Mesendoderm (in vitro differentiated cells): ENCODE measurements around the gene GNLY.

Experiments
- DNase-seq: peaks from one replicate; pipeline ENCODE4 v3.0.0; 2013
- H2AK5ac ChIP-seq: 2 replicates; pipeline ENCODE4 v1.6.1; 2013; ENCODE audit warnings: low read length, inconsistent platforms
- H2BK120ac ChIP-seq: 2 replicates; pipeline ENCODE4 v1.6.1; 2013; ENCODE audit warnings: low read depth, mild to moderate bottlenecking, low read length, moderate library complexity, mixed read lengths
- H2BK15ac ChIP-seq: replicated peaks from 2 replicates; pipeline ENCODE4 v1.6.1; 2013; ENCODE audit warnings: low read depth, mild to moderate bottlenecking, moderate library complexity
- H2BK5ac ChIP-seq: 2 replicates; pipeline ENCODE4 v1.6.1; 2013; ENCODE audit warnings: low read length, inconsistent platforms
- H3K18ac ChIP-seq: 2 replicates; pipeline ENCODE4 v1.6.1; 2013; ENCODE audit warnings: mild to moderate bottlenecking, low read length, mixed read lengths
- H3K23ac ChIP-seq: one replicate; pipeline ENCODE4 v1.6.1; 2013; ENCODE audit warnings: low read length
- H3K27ac ChIP-seq: 2 replicates; pipeline ENCODE4 v1.5.1; 2013; ENCODE audit warnings: low read depth, mild to moderate bottlenecking, inconsistent platforms, low read length, moderate library complexity
- H3K27me3 ChIP-seq: 2 replicates; pipeline ENCODE4 v1.6.1; 2013; ENCODE audit warnings: low read length, control low read depth, mild to moderate bottlenecking, inconsistent platforms; ENCODE audit not compliant: insufficient read depth, poor library complexity
- H3K36me3 ChIP-seq: 2 replicates; pipeline ENCODE4 v1.6.1; 2013; ENCODE audit warnings: low read length, inconsistent platforms; ENCODE audit not compliant: control insufficient read depth, insufficient read depth
- H3K4ac ChIP-seq: one replicate; pipeline ENCODE4 v1.6.1; 2013; ENCODE audit warnings: low read depth, mild to moderate bottlenecking, low read length, moderate library complexity
- H3K4me1 ChIP-seq: 2 replicates; pipeline ENCODE4 v1.6.1; 2013; ENCODE audit warnings: low read depth, low read length, inconsistent platforms; ENCODE audit not compliant: control insufficient read depth
- H3K4me2 ChIP-seq: 2 replicates; pipeline ENCODE4 v1.6.1; 2013; ENCODE audit warnings: low read length
- H3K4me3 ChIP-seq: 2 replicates; pipeline ENCODE4 v1.5.1; 2013; ENCODE audit warnings: mild to moderate bottlenecking, low read length
- H3K56ac ChIP-seq: one replicate; pipeline ENCODE4 v1.6.1; 2013; ENCODE audit warnings: low read length
- H3K79me1 ChIP-seq: 2 replicates; pipeline ENCODE4 v1.6.1; 2013; ENCODE audit warnings: low read length, inconsistent platforms
- H3K79me2 ChIP-seq: 2 replicates; pipeline ENCODE4 v1.6.1; 2013; ENCODE audit warnings: mild to moderate bottlenecking, low read length; ENCODE audit not compliant: control insufficient read depth, insufficient read depth
- H3K9ac ChIP-seq: 2 replicates; pipeline ENCODE4 v1.6.1; 2013; ENCODE audit warnings: low read length, inconsistent platforms
- H4K5ac ChIP-seq: one replicate; pipeline ENCODE4 v1.6.1; 2013; ENCODE audit warnings: low read length
- H4K8ac ChIP-seq: one replicate; pipeline ENCODE4 v1.6.1; 2013; ENCODE audit warnings: low read depth, mild to moderate bottlenecking, control low read depth, low read length, moderate library complexity
- WGBS: extraction: QIAGEN DNeasy Blood & Tissue Kit; methylation state at CpG from one replicate; pipeline ENCODE4 v1.1.7; 2013; ENCODE audit warnings: low lambda C conversion rate, missing lambda C conversion rate; ENCODE audit not compliant: insufficient coverage; ENCODE audit errors: extremely low coverage; 5-methylcytosine and 5-hydroxymethylcytosine counted together

GNLY gene

DNA sequence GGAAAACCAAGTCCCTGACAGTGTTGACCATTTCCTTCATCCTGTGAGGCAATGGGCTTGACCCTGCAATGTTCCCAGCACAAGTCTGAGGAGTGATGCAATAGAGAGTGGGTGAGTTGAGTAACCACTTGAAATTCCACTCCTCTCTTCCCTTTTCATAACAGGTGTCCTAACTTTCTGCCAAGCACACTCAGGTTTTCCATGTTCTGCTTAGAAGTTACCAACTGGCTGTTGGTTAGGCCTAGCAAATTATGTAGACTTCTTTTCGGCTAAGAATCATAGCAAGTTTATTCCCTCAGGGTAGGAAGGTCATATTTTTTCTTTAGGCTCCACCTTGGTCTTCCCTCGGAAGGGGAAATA lies 11.5 kb downstream of the GNLY start:
- Histone ChIP-seq H3K9ac (no peak overlapping the region), H3K4me3 (no peak overlapping the region), H2AK5ac (no peak overlapping the region), H3K18ac (no peak overlapping the region), H4K8ac (no peak overlapping the region), H3K23ac (no peak overlapping the region), H4K5ac (no peak overlapping the region), H3K79me1 (no peaks in the 10 kb centered on the region), H3K36me3 (no peaks in the 10 kb centered on the region), H3K4ac (no peak overlapping the region), H3K27ac (no peak overlapping the region), H3K79me2 (no peaks in the 10 kb centered on the region), H3K27me3 (no peaks in the 10 kb centered on the region), H2BK15ac (no peak overlapping the region), H2BK120ac (no peak overlapping the region), H3K56ac (peak overlapping the region; percentile 40), H3K4me2 (no peak overlapping the region), H3K4me1 (no peaks in the 10 kb centered on the region), H2BK5ac (no peak overlapping the region)
- no CpG with 5 or more reads among the region's 2 CpGs for WGBS
- peak; percentile 45 for DNase-seq

DNA sequence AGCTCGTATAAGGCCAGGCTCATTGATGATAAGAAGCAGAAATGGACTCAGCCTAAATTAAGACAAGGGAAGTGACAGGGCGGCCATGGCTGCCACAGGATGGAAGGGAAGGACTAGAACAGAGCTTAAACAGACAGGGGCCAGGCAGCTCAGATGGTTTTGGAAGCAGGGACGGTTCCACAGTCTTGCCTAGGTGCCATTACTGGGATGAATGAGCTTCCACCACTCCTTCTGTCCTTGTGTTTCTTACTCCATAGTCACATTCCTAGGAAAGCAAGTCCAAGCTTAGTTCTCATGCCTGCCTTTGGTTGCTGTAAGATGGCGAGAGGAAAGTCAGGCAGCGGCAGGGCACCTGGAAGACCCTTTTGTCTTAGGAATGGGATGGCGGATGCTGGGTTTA lies 11.9 kb downstream of the GNLY start:
- no CpG with 5 or more reads among the region's 6 CpGs for WGBS
- Histone ChIP-seq H4K8ac (no peak overlapping the region), H3K4me1 (no peaks in the 10 kb centered on the region), H3K4ac (no peak overlapping the region), H3K9ac (no peak overlapping the region), H3K4me2 (no peak overlapping the region), H2BK15ac (no peak overlapping the region), H3K79me1 (no peaks in the 10 kb centered on the region), H3K18ac (no peak overlapping the region), H3K27me3 (no peaks in the 10 kb centered on the region), H3K79me2 (no peaks in the 10 kb centered on the region), H3K4me3 (no peak overlapping the region), H2BK120ac (no peak overlapping the region), H4K5ac (no peak overlapping the region), H3K56ac (no peak overlapping the region), H2AK5ac (no peak overlapping the region), H3K27ac (no peak overlapping the region), H2BK5ac (no peak overlapping the region), H3K23ac (no peak overlapping the region), H3K36me3 (no peaks in the 10 kb centered on the region)
- DNase-seq: no peak

DNA sequence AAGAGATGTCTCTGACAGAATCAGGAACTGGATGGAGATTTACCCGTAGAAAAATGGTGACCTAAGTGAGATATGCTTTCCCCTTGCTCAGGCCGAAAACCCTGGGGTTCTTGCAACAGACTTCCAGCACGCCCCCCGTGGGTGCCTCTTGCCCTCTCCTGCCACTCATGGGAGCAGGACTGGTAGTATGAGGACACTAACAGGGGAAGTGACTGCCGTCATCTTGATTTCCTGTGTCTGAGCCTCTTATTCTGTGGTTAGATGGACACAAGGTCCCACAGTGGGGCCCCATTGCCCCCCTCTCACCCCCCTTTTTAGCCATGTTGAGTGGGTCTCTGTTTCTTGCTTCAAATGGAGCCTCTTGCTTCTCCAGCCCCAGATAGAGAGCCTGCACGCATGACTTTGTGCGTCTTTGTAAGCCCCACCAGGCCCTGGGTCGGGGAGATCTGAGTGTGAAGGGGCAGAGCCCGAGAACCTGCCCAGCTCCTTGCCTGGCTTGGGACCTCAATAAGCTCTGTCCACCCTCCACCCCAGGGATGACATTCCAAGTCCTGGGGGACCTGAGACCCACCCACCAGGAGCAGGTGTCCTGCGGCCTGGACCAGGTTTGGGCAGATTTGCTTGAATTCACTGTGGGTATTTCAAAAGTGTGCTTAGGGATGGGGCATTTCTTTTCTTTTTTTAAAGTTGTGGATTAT lies 12.6 kb downstream of the GNLY start:
- DNase-seq: no peak
- no peaks in the 10 kb centered on the region for H3K27me3 ChIP-seq
- H2AK5ac ChIP-seq: no peak overlapping the region
- H3K56ac ChIP-seq: no peak overlapping the region
- no peak overlapping the region for H3K4ac ChIP-seq
- H3K27ac ChIP-seq: no peak overlapping the region
- no peak overlapping the region for H3K23ac ChIP-seq
- no peak overlapping the region for H2BK5ac ChIP-seq
- no peaks in the 10 kb centered on the region for H3K79me1 ChIP-seq
- no CpG with 5 or more reads among the region's 10 CpGs for WGBS
- H3K18ac ChIP-seq: no peak overlapping the region
- no peak overlapping the region for H4K5ac ChIP-seq
- H3K4me3 ChIP-seq: no peak overlapping the region
- no peak overlapping the region for H2BK120ac ChIP-seq
- no peaks in the 10 kb centered on the region for H3K79me2 ChIP-seq
- no peaks in the 10 kb centered on the region for H3K36me3 ChIP-seq
- no peak overlapping the region for H3K4me2 ChIP-seq
- no peak overlapping the region for H3K9ac ChIP-seq
- no peak overlapping the region for H2BK15ac ChIP-seq
- no peak overlapping the region for H4K8ac ChIP-seq
- no peaks in the 10 kb centered on the region for H3K4me1 ChIP-seq

DNA sequence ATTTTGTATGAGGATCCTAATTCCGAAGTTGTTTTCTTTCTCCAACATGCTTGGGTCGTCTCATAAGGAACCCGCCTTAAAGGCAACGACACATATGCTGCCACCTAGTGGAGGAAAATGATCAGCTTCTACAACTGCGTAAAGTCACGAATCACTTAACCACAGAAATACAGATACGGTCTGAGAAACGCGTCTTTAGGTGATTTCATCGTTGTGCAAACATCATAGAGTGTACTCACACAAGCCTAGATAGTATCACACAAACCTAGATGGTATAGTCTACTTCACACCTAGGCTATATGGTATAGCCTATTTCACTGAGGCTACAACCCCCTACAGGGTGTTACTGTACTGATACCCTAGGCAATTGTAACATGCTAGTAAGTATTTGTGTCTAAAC lies 13.1 kb downstream of the GNLY start:
- Histone ChIP-seq H3K9ac (no peak overlapping the region), H2BK120ac (no peak overlapping the region), H4K5ac (no peak overlapping the region), H3K4me3 (no peak overlapping the region), H3K56ac (no peak overlapping the region), H2BK15ac (no peak overlapping the region), H3K4me1 (no peaks in the 10 kb centered on the region), H3K36me3 (no peaks in the 10 kb centered on the region), H3K23ac (no peak overlapping the region), H3K79me1 (no peaks in the 10 kb centered on the region), H2BK5ac (no peak overlapping the region), H4K8ac (no peak overlapping the region), H3K4me2 (no peak overlapping the region), H3K4ac (no peak overlapping the region), H2AK5ac (no peak overlapping the region), H3K79me2 (no peaks in the 10 kb centered on the region), H3K27ac (no peak overlapping the region), H3K18ac (no peak overlapping the region), H3K27me3 (no peaks in the 10 kb centered on the region)
- DNase-seq: peak; percentile 85
- WGBS: no CpG with 5 or more reads among the region's 10 CpGs

DNA sequence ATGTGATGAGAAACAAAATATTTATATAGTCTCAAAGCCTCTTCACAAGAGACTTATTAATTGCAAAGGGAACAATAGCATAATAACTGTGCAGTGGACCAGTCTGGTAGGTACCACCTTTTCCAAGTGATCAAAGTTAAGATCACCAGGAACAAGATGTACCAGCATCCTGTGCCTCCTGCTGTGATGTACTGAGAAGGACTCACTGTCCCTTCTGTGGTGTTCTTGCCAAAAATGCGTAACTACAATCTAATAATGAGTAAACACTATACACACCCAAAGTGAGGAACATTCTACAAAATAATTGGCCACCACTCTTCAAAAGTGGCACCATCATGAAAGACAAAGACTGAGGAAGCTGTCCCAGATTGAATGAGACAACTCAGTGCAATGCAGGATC lies 14.5 kb downstream of the GNLY start:
- H3K56ac ChIP-seq: no peak overlapping the region
- WGBS: no CpG with 5 or more reads among the region's 1 CpG
- no peaks in the 10 kb centered on the region for H3K79me1 ChIP-seq
- H3K27ac ChIP-seq: no peak overlapping the region
- H2BK120ac ChIP-seq: no peak overlapping the region
- H2BK5ac ChIP-seq: no peak overlapping the region
- no peaks in the 10 kb centered on the region for H3K79me2 ChIP-seq
- H3K36me3 ChIP-seq: no peaks in the 10 kb centered on the region
- no peak overlapping the region for H4K5ac ChIP-seq
- H3K27me3 ChIP-seq: no peaks in the 10 kb centered on the region
- no peak overlapping the region for H2AK5ac ChIP-seq
- DNase-seq: no peak
- H3K4me1 ChIP-seq: no peaks in the 10 kb centered on the region
- no peak overlapping the region for H3K23ac ChIP-seq
- H2BK15ac ChIP-seq: no peak overlapping the region
- no peak overlapping the region for H3K4me2 ChIP-seq
- no peak overlapping the region for H3K18ac ChIP-seq
- no peak overlapping the region for H4K8ac ChIP-seq
- H3K4ac ChIP-seq: no peak overlapping the region
- H3K4me3 ChIP-seq: no peak overlapping the region
- no peak overlapping the region for H3K9ac ChIP-seq

DNA sequence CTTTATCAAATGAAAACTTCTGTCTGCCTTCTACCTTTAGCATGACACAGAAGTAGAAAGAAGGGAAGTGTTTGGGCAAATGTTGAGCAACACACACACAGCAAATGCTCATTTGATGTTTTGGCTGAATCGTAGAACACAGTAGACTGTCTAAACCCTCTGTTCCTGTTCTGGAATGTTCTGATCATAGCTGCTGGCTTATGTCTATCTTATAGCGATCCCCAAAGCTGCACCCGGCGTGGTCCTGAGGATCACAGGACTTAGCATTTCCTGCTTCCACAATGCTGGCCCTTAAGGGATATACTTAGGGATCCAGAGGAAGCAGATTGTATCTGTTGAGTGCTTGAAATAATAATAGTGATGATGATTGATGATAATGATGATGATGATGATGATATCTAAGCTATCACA lies 15.2 kb downstream of the GNLY start:
- H3K18ac ChIP-seq: no peak overlapping the region
- no peaks in the 10 kb centered on the region for H3K36me3 ChIP-seq
- no peaks in the 10 kb centered on the region for H3K4me1 ChIP-seq
- H2BK5ac ChIP-seq: no peak overlapping the region
- DNase-seq: no peak
- H3K56ac ChIP-seq: no peak overlapping the region
- H3K23ac ChIP-seq: no peak overlapping the region
- H4K5ac ChIP-seq: no peak overlapping the region
- no peak overlapping the region for H3K4me2 ChIP-seq
- no peak overlapping the region for H3K9ac ChIP-seq
- H2BK120ac ChIP-seq: no peak overlapping the region
- H3K4me3 ChIP-seq: no peak overlapping the region
- H2BK15ac ChIP-seq: no peak overlapping the region
- no CpG with 5 or more reads among the region's 4 CpGs for WGBS
- H3K27ac ChIP-seq: no peak overlapping the region
- H3K4ac ChIP-seq: no peak overlapping the region
- no peak overlapping the region for H2AK5ac ChIP-seq
- H3K79me1 ChIP-seq: no peaks in the 10 kb centered on the region
- no peaks in the 10 kb centered on the region for H3K79me2 ChIP-seq
- H3K27me3 ChIP-seq: no peaks in the 10 kb centered on the region
- no peak overlapping the region for H4K8ac ChIP-seq
